Activated naive CD4-positive, alpha-beta T cell treated with anti-CD3 and anti-CD28 coated beads, Interleukin-2, amount 50 U/mL, for 16 hours (primary cell): Measurements from ENCODE around the gene HELZ.

ENCODE experiments used
- DNase-seq: peaks from one replicate; pipeline ENCODE4 v3.0.0-alpha.2; 2020

Gene HELZ

GRCh38 chr17:67227488-67227887, 17.5 kb downstream of the HELZ start:
- no peak for DNase-seq

GRCh38 chr17:67225316-67225715, 19.7 kb downstream of the HELZ start:
- DNase-seq, result no peak

GRCh38 chr17:67224736-67225135, 20.3 kb downstream of the HELZ start:
- DNase-seq, result no peak

GRCh38 chr17:67223924-67224323, 21.1 kb downstream of the HELZ start:
- DNase-seq, result no peak

GRCh38 chr17:67221062-67221998, 23.7 kb downstream of the HELZ start:
- no peak for DNase-seq

- no peak for DNase-seq
Observed at GRCh38 chr17:67218385-67218950, 26.5 kb downstream of the HELZ start.

GRCh38 chr17:67217446-67217845, 27.6 kb downstream of the HELZ start:
- DNase-seq, result no peak

- DNase-seq, result no peak
Observed at GRCh38 chr17:67216578-67217320, 28.2 kb downstream of the HELZ start.

- no peak for DNase-seq
Observed at GRCh38 chr17:67215991-67216421, 29.0 kb downstream of the HELZ start.

- DNase-seq, result no peak
Observed at GRCh38 chr17:67212714-67213417, 32.1 kb downstream of the HELZ start.

- DNase-seq, result no peak
Observed at GRCh38 chr17:67212231-67212630, 32.8 kb downstream of the HELZ start.

- no peak for DNase-seq
Observed at GRCh38 chr17:67211742-67212141, 33.3 kb downstream of the HELZ start.

- no peak for DNase-seq
Observed at GRCh38 chr17:67210915-67211314, 34.1 kb downstream of the HELZ start.

- DNase-seq, result no peak
Observed at GRCh38 chr17:67208232-67208631, 36.8 kb downstream of the HELZ start.

- no peak for DNase-seq
Observed at GRCh38 chr17:67203818-67204217, 41.2 kb downstream of the HELZ start.

GRCh38 chr17:67202503-67202902, 42.5 kb downstream of the HELZ start:
- DNase-seq, result no peak

GRCh38 chr17:67200727-67201301, 44.2 kb downstream of the HELZ start:
- DNase-seq, result no peak

- no peak for DNase-seq
Observed at GRCh38 chr17:67198131-67198530, 46.9 kb downstream of the HELZ start.

- DNase-seq, result peak; percentile 16
Observed at GRCh38 chr17:67197023-67197422, 48.0 kb downstream of the HELZ start.

GRCh38 chr17:67196422-67196821, 48.6 kb downstream of the HELZ start:
- DNase-seq, result no peak

GRCh38 chr17:67194134-67194533, 50.9 kb downstream of the HELZ start:
- DNase-seq, result no peak

- DNase-seq, result no peak
Observed at GRCh38 chr17:67187927-67188326, 57.1 kb downstream of the HELZ start.

GRCh38 chr17:67186782-67187181, 58.2 kb downstream of the HELZ start:
- DNase-seq, result no peak
